Activated CD4-positive, alpha-beta T cell treated with anti-CD3 and anti-CD28 coated beads for 36 hours (primary cell): ENCODE data around the gene SOX6. TPM values are rescaled to one million over a fixed set of nuclear protein-coding genes. Genes with fewer than 3 reads are reported as not detected.

Experiments used
- ATAC-seq: fragments of 200-7000 bp; cut with Tn5 transposase; one replicate; pipeline ENCODE4 v1.10.0; 2021; ENCODE audit warnings: mild to moderate bottlenecking, moderate library complexity
- CTCF ChIA-PET: fragments of 350-600 bp; sonication (Branson Sonifier 250); formaldehyde crosslinking; loops from one replicate; lab custom pipeline; 2021; ENCODE audit warnings: antibody characterized with exemption; lab: Charles Lee
- POLR2A ChIA-PET: fragments of 350-600 bp; sonication (Branson Sonifier 250); formaldehyde crosslinking; loops from one replicate; lab custom pipeline; 2021; ENCODE audit warnings: antibody characterized with exemption, inconsistent platforms; lab: Charles Lee
- DNase-seq: peaks from one replicate; pipeline ENCODE4 v3.0.0-alpha.2; 2020
- H3K27ac Mint-ChIP-seq: one replicate; pipeline ENCODE4 v1.8.0; 2021; ENCODE audit warnings: mixed read lengths
- H3K27me3 Mint-ChIP-seq: one replicate; pipeline ENCODE4 v1.8.0; 2021; ENCODE audit warnings: mixed read lengths
- H3K36me3 Mint-ChIP-seq: one replicate; pipeline ENCODE4 v1.8.0; 2021; ENCODE audit warnings: low read depth, mixed read lengths
- H3K4me1 Mint-ChIP-seq: one replicate; pipeline ENCODE4 v1.8.0; 2021; ENCODE audit warnings: mixed read lengths
- H3K4me3 Mint-ChIP-seq: one replicate; pipeline ENCODE4 v1.8.0; 2021; ENCODE audit warnings: mild to moderate bottlenecking, moderate library complexity, mixed read lengths
- H3K9me3 Mint-ChIP-seq: one replicate; pipeline ENCODE4 v1.8.0; 2021; ENCODE audit warnings: low read depth, mixed read lengths
- intact Hi-C, 2 experiments: fragments of 100-400 bp; cut with DNase I in 1 of 2; cut with micrococcal nuclease in 1 of 2; formaldehyde crosslinking; loops; one replicate each; pipeline versions ENCODE4 v1.14.2 to v1.15.1; 2022 to 2024; cut with DNase I, micrococcal nuclease
- total RNA-seq, 2 experiments: library from RNA; stranded (reverse); gene quantifications; one replicate each; pipeline ENCODE4 v1.2.3, GENCODE V29; 2021

The SOX6 gene
- total RNA-seq, 2 experiments from 2014 or later, result 0.46 TPM; not detected in 1

DNA sequence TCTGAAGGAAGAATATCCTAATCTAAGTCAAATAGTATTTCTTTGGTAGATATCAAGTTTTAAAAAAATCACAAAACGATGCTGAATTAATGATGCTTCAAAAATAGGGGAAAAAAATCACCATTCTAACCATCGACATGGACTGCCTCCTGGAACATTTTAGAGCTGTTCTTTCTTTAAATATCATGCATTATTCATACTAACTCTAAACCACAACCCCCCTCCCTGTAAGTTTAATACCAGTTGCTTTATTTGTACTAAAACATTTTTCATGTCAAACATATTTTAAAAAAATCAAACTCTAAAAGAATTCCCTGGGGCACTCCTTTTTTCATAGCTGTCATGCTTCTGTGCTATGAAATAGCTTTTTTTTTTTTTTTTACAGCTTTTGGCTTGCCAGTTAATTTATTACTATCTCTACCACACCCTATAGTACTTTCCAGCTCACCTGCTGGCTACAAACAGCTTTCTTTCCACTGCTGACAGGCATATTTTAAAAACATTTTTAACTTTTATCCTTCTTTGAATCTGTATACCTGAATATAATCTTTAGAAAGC lies 256.9 kb downstream of the SOX6 start:
- no peaks in the 10 kb centered on the region for H3K36me3 Mint-ChIP-seq
- no peaks in the 10 kb centered on the region for H3K4me1 Mint-ChIP-seq
- H3K4me3 Mint-ChIP-seq, result no peak overlapping the region
- no peak overlapping the region for H3K27ac Mint-ChIP-seq
- H3K9me3 Mint-ChIP-seq, result peaks cover 4% of the 10 kb centered on the region
- intact Hi-C loops, result no loop called here
- ATAC-seq, result no peak
- no peaks in the 10 kb centered on the region for H3K27me3 Mint-ChIP-seq
- DNase-seq, result no peak
- ChIA-PET CTCF (interaction anchor here (0.8 kb wide), 1 partner anchor 13 kb away, joined by 3 read pairs; no protein-coding TSS in a partner anchor), POLR2A (interaction anchor here (1.1 kb wide), 1 partner anchor 33 kb away, joined by 3 read pairs; no protein-coding TSS in a partner anchor)

DNA sequence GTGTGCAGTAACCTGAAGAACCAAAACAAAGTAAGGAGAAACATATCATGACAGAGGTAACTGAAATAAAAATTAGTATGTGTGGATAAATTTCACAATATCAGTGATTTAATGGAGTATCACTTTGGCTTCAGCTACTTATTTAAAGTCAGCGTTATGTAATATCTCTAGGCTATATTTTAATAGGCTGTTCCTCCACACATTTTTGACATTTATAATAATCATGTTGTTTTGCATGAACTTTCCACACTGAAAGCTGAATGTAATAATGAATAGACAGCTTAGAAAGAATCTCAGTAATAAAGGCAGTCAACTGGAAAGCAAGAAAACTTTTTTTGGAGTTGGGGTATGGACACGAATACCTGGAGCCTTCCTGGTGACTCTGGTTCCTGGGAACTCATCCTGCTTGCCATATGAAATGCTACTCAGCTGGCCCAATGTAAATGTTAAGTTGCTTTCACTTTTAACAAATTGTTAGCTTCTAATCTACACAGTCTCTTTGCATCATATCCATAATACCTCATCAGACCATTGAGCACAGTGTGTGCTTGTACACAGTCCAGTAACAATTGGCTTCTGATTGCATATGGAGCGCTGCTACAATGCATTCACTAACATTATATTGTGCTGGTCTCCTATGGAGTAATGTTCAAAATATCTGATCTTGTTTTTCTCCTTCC lies 257.7 kb downstream of the SOX6 start:
- H3K27ac Mint-ChIP-seq, result no peak overlapping the region
- CTCF ChIA-PET, result interaction anchor here (0.8 kb wide), 1 partner anchor 14 kb away, joined by 3 read pairs; no protein-coding TSS in a partner anchor
- intact Hi-C loops, result no loop called here
- ATAC-seq (no peak), DNase-seq (no peak)
- H3K4me1 Mint-ChIP-seq, result no peaks in the 10 kb centered on the region
- no peaks in the 10 kb centered on the region for H3K27me3 Mint-ChIP-seq
- no peaks in the 10 kb centered on the region for H3K36me3 Mint-ChIP-seq
- H3K4me3 Mint-ChIP-seq, result no peak overlapping the region
- POLR2A ChIA-PET, result interaction anchor here (1.1 kb wide), 1 partner anchor 33 kb away, joined by 3 read pairs; no protein-coding TSS in a partner anchor
- H3K9me3 Mint-ChIP-seq, result peaks cover 4% of the 10 kb centered on the region

DNA sequence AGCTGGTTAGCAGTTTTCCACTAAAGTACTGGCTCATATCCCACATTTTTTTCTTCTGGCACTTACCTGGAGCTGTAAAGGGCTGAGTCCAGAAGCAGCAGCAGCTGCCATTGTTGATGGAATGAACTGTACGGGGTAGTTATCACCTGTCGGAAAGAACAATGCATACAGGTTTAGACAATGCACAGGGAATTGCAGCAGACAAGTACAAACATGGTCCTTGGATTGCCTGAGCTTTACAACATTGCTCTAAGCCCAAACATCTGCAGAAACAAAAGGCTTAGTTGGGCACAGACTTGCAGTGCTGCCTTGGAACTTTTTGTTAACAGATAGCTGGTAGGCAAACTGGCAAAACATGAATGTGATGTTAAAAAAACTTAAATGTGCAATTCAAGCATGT lies 258.8 kb downstream of the SOX6 start:
- ATAC-seq (no peak), DNase-seq (no peak)
- ChIA-PET POLR2A (no interaction called here), CTCF (interaction anchor here (0.6 kb wide), 1 partner anchor 227 kb away, joined by 4 read pairs; no protein-coding TSS in a partner anchor)
- Mint-ChIP-seq H3K27me3 (no peaks in the 10 kb centered on the region), H3K36me3 (no peaks in the 10 kb centered on the region), H3K9me3 (no peaks in the 10 kb centered on the region), H3K4me1 (no peaks in the 10 kb centered on the region), H3K4me3 (no peak overlapping the region), H3K27ac (no peak overlapping the region)
- intact Hi-C loops, result no loop called here

GRCh38 chr11:16096336-16096735 lies 260.0 kb downstream of the SOX6 start:
- ATAC-seq, result no peak
- H3K4me1 Mint-ChIP-seq, result no peaks in the 10 kb centered on the region
- ChIA-PET CTCF (no interaction called here), POLR2A (interaction anchor here (0.7 kb wide), 1 partner anchor 94 kb away, joined by 3 read pairs; no protein-coding TSS in a partner anchor)
- no peaks in the 10 kb centered on the region for H3K36me3 Mint-ChIP-seq
- no peaks in the 10 kb centered on the region for H3K27me3 Mint-ChIP-seq
- no peak overlapping the region for H3K27ac Mint-ChIP-seq
- no peak overlapping the region for H3K4me3 Mint-ChIP-seq
- DNase-seq, result no peak
- H3K9me3 Mint-ChIP-seq, result no peaks in the 10 kb centered on the region
- intact Hi-C loops, result no loop called here

GRCh38 chr11:16095756-16096155 lies 260.6 kb downstream of the SOX6 start:
- H3K9me3 Mint-ChIP-seq, result no peaks in the 10 kb centered on the region
- ATAC-seq, result no peak
- no peaks in the 10 kb centered on the region for H3K27me3 Mint-ChIP-seq
- DNase-seq, result no peak
- CTCF ChIA-PET, result no interaction called here
- intact Hi-C loops, result no loop called here
- H3K36me3 Mint-ChIP-seq, result no peaks in the 10 kb centered on the region
- no peak overlapping the region for H3K27ac Mint-ChIP-seq
- H3K4me1 Mint-ChIP-seq, result no peaks in the 10 kb centered on the region
- H3K4me3 Mint-ChIP-seq, result no peak overlapping the region
- POLR2A ChIA-PET, result no interaction called here

DNA sequence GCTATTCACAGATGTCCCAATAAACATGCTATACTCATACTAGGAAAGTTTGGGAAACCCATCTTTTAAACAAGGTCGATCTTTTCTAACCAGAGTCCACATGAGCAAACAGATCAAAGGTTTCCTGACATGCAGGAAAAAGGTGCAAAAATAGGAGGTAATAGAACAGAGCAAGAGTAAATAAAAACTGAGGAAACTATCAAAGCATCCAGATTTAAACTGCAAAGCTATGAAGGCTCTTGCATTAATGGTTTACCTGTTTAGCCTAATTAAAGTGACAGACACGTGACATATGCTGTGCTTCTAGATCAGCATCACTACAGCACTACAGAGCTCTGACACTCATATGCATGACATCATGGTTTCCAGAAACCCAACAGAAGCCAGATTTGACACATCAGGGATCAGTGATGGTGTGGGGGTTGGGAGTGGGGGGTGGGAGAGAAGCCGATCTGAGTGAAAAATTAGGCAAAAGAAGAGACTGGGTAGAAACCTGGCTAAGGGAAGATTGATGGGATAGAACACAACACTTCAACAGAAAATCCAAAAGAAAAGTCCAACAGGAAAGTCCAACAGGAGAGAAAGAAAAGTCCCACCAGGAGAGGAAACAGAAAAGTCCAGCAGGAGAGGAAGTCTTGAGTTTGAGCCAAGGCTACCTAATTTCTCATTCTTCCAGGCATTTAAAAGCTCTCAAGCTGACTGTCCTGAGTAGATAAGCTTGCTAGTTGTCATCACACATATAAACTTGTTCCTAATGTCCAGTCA lies 262.3 kb downstream of the SOX6 start:
- no peak for ATAC-seq
- Mint-ChIP-seq H3K27ac (no peak overlapping the region), H3K4me1 (no peaks in the 10 kb centered on the region), H3K9me3 (no peaks in the 10 kb centered on the region), H3K36me3 (no peaks in the 10 kb centered on the region), H3K27me3 (no peaks in the 10 kb centered on the region), H3K4me3 (no peak overlapping the region)
- ChIA-PET POLR2A (no interaction called here), CTCF (no interaction called here)
- DNase-seq, result no peak
- intact Hi-C loops, result no loop called here

DNA sequence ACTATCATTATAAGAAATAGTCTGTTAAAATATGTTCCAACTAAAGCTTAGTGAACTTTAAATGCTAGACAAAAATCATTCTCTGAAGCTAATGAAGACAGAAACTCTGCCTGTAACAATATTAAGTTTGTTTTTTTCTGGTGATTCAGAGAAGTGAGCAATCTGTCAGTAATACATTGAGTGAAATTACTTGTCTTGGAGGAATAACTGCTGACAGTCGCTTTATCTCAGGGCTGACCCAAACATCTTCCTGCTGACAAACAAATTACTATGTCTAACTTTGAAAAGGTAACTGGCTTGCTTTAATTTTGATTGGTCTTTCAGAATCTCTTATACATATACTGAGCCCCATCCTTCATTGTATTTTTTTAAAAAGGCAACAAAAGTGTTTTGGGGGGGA lies 264.5 kb downstream of the SOX6 start:
- Mint-ChIP-seq H3K4me3 (no peak overlapping the region), H3K27me3 (no peaks in the 10 kb centered on the region), H3K27ac (no peak overlapping the region), H3K4me1 (no peaks in the 10 kb centered on the region), H3K36me3 (no peaks in the 10 kb centered on the region), H3K9me3 (peaks cover 4% of the 10 kb centered on the region)
- no peak for DNase-seq
- CTCF ChIA-PET, result no interaction called here
- POLR2A ChIA-PET, result no interaction called here
- no peak for ATAC-seq
- intact Hi-C loops, result no loop called here

- no peak overlapping the region for H3K27ac Mint-ChIP-seq
- H3K9me3 Mint-ChIP-seq, result peaks cover 4% of the 10 kb centered on the region
- CTCF ChIA-PET, result no interaction called here
- DNase-seq, result no peak
- POLR2A ChIA-PET, result no interaction called here
- no peak overlapping the region for H3K4me3 Mint-ChIP-seq
- intact Hi-C loops, result no loop called here
- no peaks in the 10 kb centered on the region for H3K4me1 Mint-ChIP-seq
- no peaks in the 10 kb centered on the region for H3K27me3 Mint-ChIP-seq
- H3K36me3 Mint-ChIP-seq, result no peaks in the 10 kb centered on the region
- ATAC-seq, result no peak
These were observed 266.9 kb downstream of the SOX6 start for GRCh38 chr11:16089481-16089880.

DNA sequence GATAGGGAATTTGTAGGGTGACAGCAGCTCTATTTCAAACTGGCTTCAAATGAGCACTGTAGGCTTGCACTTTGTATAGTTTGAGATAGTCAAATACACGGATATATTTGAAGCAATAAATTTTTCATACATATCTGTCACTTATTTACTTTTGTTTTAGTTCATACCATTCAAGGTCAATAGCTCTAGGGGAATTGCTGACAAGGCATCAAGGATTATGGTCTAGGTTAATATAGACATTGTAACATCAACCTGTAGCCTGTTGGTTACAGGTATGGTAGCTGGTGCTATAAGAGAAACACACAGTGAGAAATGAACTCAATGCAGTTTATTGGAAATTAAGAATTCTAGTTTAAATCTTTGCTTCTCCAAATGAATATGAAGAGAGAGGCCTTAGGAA lies 267.6 kb downstream of the SOX6 start:
- peaks cover 4% of the 10 kb centered on the region for H3K9me3 Mint-ChIP-seq
- ChIA-PET POLR2A (no interaction called here), CTCF (no interaction called here)
- H3K4me3 Mint-ChIP-seq, result no peak overlapping the region
- intact Hi-C loops, result no loop called here
- DNase-seq, result no peak
- H3K4me1 Mint-ChIP-seq, result no peaks in the 10 kb centered on the region
- no peak for ATAC-seq
- H3K27me3 Mint-ChIP-seq, result no peaks in the 10 kb centered on the region
- no peak overlapping the region for H3K27ac Mint-ChIP-seq
- H3K36me3 Mint-ChIP-seq, result no peaks in the 10 kb centered on the region

- ChIA-PET POLR2A (no interaction called here), CTCF (no interaction called here)
- Mint-ChIP-seq H3K36me3 (no peaks in the 10 kb centered on the region), H3K4me1 (no peaks in the 10 kb centered on the region), H3K27ac (no peak overlapping the region), H3K27me3 (no peaks in the 10 kb centered on the region), H3K4me3 (no peak overlapping the region), H3K9me3 (peaks cover 4% of the 10 kb centered on the region)
- DNase-seq (no peak), ATAC-seq (no peak)
- intact Hi-C loops, result no loop called here
These were observed 268.5 kb downstream of the SOX6 start for GRCh38 chr11:16087886-16088285.

- Mint-ChIP-seq H3K4me3 (no peak overlapping the region), H3K9me3 (peaks cover 4% of the 10 kb centered on the region), H3K4me1 (no peaks in the 10 kb centered on the region), H3K27ac (no peak overlapping the region), H3K36me3 (no peaks in the 10 kb centered on the region), H3K27me3 (no peaks in the 10 kb centered on the region)
- no peak for DNase-seq
- ATAC-seq, result no peak
- ChIA-PET CTCF (interaction anchor here (0.6 kb wide), 1 partner anchor 25 kb away, joined by 3 read pairs; no protein-coding TSS in a partner anchor), POLR2A (no interaction called here)
- intact Hi-C loops, result no loop called here
These were observed 270.0 kb downstream of the SOX6 start for GRCh38 chr11:16086229-16086819.
